Liver (tissue), 3 donors: ENCODE data around the gene MEF2B.

Source experiments
- EGR1 ChIP-seq, 2 donors: IDR thresholded peaks; 2 replicates each; pipeline ENCODE4 v1.6.1; 2016 to 2018; ENCODE audit warnings: antibody characterized with exemption in 2 of 2, low read depth in 2 of 2
- FOXA1 ChIP-seq: IDR thresholded peaks from 2 replicates; pipeline ENCODE4 v1.6.1; 2016; ENCODE audit warnings: antibody characterized with exemption
- JUND ChIP-seq, 2 donors: IDR thresholded peaks; 2 replicates each; pipeline ENCODE4 v1.6.1; 2016; ENCODE audit warnings: antibody characterized with exemption in 2 of 2
- RAD21 ChIP-seq, 2 donors: IDR thresholded peaks; 2 replicates each; pipeline ENCODE4 v1.6.1; 2016; ENCODE audit warnings: antibody characterized with exemption in 2 of 2, mild to moderate bottlenecking in 2 of 2
- RXRA ChIP-seq, 2 donors: IDR thresholded peaks; 2 replicates each; pipeline ENCODE4 v1.6.1; 2017 to 2018; ENCODE audit warnings: antibody characterized with exemption in 2 of 2, mild to moderate bottlenecking in 1 of 2
- TAF1 ChIP-seq: conservative IDR thresholded peaks from 2 replicates; pipeline ENCODE4 v1.6.1; 2016; ENCODE audit warnings: antibody characterized with exemption, mild to moderate bottlenecking
- YY1 ChIP-seq: IDR thresholded peaks from 2 replicates; pipeline ENCODE4 v1.6.1; 2016; ENCODE audit warnings: antibody characterized with exemption, mild to moderate bottlenecking
- TF ChIP-seq, protein P1 (sequence below): fragments of 150-350 bp; IDR thresholded peaks from 2 replicates; pipeline ENCODE4 v1.5.1; 2017; ENCODE audit warnings: improper control_type of control experiment, low read depth, low read length; ENCODE audit not compliant: missing input control
- TF ChIP-seq, protein P2 (sequence below): IDR thresholded peaks from 2 replicates; pipeline ENCODE4 v1.6.1; 2016; ENCODE audit warnings: antibody characterized with exemption
- TF ChIP-seq, protein P3 (sequence below): IDR thresholded peaks from 2 replicates; pipeline ENCODE4 v1.6.1; 2016; ENCODE audit warnings: antibody characterized with exemption
- TF ChIP-seq, protein P4 (sequence below): IDR thresholded peaks from 2 replicates; pipeline ENCODE4 v1.6.1; 2016; ENCODE audit warnings: antibody characterized with exemption
- TF ChIP-seq, protein P5 (sequence below): IDR thresholded peaks from 2 replicates; pipeline ENCODE4 v1.6.1; 2016; ENCODE audit warnings: antibody characterized with exemption, mild to moderate bottlenecking
- donor health status: healthy.
- donor health status: healthy.

DNA sequence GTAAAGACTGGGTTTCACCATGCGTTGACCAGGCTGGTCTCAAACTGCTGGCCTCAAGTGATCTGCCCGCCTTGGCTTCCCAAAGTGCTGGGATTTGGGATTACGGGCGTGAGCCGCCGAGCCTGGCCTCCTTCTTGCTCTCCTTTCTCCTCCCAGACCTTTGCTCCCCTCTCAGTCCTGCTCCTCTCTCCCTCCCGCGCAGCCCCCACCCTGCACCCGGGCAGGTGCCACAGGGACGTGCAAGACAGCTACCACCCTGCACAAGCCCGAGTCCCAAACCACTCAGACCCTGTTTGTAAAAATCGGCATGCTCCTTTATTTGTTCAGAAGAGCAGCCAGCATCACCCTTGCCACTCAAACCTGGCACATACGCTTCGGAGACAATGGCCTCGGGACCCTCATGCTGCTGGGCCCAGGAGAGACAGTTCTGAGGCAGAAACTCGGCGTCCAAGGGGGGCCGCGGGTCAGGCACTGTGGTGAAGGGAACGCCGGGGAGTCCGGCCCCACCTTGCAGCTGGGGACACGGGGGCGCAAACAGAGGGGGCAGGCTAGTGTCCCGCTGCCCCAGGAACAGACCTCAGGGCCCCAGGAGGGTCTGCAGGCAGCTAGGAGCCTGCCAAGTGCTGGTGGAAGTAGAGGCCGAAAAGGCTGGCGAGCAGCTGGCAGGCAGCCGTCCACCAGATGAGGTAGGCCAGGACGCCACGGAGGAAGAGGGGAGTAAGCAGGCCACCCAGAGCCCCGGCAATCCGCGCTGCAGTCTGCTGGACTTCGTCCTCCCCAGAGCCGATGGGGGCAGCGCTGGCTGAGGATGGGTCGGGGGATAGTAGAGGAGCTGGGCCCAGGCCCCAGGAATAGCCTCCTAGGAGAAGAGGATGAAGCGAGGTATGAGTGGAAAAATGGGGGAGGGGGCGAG lies 50.5 kb downstream of the MEF2B start:
- TF ChIP-seq, protein P1, sequence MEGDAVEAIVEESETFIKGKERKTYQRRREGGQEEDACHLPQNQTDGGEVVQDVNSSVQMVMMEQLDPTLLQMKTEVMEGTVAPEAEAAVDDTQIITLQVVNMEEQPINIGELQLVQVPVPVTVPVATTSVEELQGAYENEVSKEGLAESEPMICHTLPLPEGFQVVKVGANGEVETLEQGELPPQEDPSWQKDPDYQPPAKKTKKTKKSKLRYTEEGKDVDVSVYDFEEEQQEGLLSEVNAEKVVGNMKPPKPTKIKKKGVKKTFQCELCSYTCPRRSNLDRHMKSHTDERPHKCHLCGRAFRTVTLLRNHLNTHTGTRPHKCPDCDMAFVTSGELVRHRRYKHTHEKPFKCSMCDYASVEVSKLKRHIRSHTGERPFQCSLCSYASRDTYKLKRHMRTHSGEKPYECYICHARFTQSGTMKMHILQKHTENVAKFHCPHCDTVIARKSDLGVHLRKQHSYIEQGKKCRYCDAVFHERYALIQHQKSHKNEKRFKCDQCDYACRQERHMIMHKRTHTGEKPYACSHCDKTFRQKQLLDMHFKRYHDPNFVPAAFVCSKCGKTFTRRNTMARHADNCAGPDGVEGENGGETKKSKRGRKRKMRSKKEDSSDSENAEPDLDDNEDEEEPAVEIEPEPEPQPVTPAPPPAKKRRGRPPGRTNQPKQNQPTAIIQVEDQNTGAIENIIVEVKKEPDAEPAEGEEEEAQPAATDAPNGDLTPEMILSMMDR, result no peak
- TF ChIP-seq TAF1 (no peak), YY1 (no peak), FOXA1 (no peak), EGR1 (IDR thresholded peaks at IDR 0.05; ENCODE audit: low read depth in 2 of 2) (no peak), RXRA (IDR thresholded peaks at IDR 0.05) (no peak), RAD21 (IDR thresholded peaks at IDR 0.05) (no peak), JUND (IDR thresholded peaks at IDR 0.05) (no peak)
- TF ChIP-seq, protein P2, sequence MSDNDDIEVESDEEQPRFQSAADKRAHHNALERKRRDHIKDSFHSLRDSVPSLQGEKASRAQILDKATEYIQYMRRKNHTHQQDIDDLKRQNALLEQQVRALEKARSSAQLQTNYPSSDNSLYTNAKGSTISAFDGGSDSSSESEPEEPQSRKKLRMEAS, result no peak
- TF ChIP-seq, protein P3, sequence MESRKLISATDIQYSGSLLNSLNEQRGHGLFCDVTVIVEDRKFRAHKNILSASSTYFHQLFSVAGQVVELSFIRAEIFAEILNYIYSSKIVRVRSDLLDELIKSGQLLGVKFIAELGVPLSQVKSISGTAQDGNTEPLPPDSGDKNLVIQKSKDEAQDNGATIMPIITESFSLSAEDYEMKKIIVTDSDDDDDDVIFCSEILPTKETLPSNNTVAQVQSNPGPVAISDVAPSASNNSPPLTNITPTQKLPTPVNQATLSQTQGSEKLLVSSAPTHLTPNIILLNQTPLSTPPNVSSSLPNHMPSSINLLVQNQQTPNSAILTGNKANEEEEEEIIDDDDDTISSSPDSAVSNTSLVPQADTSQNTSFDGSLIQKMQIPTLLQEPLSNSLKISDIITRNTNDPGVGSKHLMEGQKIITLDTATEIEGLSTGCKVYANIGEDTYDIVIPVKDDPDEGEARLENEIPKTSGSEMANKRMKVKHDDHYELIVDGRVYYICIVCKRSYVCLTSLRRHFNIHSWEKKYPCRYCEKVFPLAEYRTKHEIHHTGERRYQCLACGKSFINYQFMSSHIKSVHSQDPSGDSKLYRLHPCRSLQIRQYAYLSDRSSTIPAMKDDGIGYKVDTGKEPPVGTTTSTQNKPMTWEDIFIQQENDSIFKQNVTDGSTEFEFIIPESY, result no peak
- TF ChIP-seq, protein P4, sequence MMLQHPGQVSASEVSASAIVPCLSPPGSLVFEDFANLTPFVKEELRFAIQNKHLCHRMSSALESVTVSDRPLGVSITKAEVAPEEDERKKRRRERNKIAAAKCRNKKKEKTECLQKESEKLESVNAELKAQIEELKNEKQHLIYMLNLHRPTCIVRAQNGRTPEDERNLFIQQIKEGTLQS, result no peak
- TF ChIP-seq, protein P5, sequence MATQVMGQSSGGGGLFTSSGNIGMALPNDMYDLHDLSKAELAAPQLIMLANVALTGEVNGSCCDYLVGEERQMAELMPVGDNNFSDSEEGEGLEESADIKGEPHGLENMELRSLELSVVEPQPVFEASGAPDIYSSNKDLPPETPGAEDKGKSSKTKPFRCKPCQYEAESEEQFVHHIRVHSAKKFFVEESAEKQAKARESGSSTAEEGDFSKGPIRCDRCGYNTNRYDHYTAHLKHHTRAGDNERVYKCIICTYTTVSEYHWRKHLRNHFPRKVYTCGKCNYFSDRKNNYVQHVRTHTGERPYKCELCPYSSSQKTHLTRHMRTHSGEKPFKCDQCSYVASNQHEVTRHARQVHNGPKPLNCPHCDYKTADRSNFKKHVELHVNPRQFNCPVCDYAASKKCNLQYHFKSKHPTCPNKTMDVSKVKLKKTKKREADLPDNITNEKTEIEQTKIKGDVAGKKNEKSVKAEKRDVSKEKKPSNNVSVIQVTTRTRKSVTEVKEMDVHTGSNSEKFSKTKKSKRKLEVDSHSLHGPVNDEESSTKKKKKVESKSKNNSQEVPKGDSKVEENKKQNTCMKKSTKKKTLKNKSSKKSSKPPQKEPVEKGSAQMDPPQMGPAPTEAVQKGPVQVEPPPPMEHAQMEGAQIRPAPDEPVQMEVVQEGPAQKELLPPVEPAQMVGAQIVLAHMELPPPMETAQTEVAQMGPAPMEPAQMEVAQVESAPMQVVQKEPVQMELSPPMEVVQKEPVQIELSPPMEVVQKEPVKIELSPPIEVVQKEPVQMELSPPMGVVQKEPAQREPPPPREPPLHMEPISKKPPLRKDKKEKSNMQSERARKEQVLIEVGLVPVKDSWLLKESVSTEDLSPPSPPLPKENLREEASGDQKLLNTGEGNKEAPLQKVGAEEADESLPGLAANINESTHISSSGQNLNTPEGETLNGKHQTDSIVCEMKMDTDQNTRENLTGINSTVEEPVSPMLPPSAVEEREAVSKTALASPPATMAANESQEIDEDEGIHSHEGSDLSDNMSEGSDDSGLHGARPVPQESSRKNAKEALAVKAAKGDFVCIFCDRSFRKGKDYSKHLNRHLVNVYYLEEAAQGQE, result no peak
